RKO (cell line): Measurements from ENCODE around the gene IL34.

Experiments used
- DNase-seq: peaks from one replicate; pipeline ENCODE4 v3.0.0-alpha.2; 2016; ENCODE audit warnings: low spot score

The IL34 gene

DNA sequence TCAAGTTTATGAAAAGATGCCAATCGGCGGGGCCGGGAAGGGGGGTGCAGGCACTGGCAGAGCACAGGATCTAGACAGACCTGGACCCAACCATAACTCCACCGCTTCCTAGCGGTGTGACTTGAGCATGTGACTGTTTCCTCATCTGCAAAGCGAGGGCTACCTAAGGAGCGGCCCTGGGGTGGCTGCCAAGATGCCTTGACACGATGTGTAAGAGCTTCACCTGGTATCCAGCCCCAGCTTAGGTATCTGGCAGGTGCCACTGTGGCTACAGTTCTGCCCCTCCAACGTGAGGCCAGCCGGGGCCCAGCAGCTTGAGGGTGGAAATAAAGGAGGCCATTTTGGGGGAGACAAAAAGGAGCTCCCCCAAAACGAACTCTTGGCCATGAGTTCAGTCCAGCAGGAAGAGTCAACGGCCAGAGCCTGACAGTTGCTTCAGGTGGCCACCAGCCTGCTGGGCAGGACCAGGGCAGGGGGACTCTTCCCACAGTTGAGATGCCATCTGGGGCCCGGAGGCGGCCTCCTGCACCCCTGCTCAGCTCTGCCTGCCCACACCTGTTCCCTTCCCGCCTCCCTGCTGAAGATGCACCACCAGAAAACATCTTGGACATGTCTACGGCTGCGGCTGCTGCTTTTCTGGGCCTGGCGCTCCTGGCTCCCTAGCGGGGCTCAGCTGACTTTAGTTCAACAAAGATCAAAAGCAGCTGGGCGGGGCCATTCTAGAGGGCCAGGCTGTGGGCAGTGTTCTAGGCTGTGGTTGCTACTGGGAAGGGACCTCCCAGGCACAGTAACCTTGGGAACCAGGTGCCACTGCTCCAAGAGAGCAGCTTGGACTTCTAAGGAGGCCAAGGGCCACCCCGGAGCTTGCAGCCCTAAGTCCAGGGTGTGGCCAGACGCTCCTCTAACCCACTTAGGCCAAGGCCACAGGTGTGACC lies 42.9 kb downstream of the IL34 start:
- DNase-seq: no peak

DNA sequence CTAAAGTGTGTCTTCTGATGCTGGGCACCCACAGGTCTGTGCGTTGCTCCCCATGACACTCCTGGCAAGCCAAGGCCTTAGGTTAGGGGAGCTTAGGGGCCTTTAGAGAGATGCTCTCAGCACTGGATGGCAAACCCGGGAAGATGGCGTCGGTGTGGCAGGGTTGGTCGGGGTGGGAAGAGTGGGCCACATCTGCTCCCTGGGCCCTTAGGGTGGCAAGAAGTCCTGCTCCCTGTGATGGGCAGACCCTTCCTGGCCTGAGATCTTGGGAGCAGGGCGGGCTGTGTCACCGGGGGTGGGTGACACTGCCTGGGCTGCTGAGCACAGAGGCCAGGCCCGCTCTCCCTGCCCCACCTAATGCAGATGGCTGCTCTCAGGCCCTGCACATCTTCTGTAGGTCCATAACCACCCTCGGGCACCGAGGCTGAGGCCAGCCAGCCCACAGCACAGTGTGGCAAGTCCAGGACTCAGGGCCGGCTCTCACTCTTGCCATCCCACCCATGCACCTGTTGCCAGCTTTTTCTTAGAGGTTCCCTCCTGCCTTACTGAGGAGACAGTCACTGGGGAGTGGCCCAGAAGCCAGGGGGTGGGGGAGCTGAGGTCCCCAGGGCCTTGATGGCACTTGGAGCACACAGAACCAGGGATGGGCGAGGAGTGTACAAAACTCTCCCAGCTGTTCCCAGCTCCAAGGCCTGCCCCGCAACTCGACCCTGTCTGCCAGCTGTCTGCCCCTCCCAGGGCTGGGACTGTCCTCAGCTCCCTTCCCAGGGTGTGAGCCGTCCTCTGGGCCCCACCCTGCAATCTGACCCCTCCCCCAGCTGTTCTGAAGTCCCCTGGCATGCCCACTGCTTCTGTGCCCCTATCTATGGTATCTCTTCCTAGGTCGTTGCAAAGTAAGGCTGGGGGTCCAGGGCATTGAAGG lies 43.9 kb downstream of the IL34 start:
- no peak for DNase-seq

DNA sequence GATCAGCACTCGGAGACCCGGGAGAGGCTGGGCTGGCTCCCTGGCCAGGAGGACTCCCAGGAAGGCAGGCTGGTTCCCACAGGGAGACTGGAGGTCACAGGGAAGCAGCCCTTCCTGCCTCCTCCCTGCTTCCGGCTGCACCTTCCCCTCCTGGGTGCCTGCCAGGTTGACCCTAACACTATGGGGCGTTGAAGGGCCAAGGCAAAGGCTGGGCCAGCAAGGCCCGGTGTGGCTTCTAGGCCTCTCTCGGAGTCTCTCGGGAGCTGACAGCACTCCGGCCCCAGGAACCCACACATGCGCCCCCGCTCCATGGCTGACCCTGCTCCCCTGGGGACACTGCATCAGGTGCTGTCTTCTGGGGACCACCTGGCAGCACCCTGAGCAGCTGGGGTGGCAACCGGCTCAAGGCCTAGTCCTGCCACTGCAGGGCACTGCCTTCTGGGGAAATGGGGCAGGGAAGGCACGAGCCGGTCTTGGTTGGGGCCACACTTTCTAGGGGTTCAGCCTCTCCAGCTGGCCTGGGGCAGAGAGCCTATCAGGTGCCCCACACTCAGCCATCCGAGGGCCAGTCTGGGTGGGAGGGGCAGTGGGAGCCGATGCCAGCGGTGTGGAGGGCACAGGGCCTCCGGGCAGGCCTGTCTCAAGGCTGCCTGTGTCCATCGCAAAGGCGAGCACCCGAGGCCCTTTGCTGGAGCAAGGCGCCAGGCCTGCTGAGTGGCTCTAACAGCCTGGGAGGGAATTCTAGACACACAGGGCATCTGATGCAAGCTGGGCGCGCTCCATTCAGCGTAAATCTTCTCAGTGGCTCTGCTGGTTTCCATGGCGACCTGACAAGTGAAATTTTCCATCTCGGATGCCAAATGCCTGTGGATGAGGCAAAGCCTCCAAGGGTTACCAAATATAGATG lies 45.1 kb downstream of the IL34 start:
- peak; percentile 18 for DNase-seq

DNA sequence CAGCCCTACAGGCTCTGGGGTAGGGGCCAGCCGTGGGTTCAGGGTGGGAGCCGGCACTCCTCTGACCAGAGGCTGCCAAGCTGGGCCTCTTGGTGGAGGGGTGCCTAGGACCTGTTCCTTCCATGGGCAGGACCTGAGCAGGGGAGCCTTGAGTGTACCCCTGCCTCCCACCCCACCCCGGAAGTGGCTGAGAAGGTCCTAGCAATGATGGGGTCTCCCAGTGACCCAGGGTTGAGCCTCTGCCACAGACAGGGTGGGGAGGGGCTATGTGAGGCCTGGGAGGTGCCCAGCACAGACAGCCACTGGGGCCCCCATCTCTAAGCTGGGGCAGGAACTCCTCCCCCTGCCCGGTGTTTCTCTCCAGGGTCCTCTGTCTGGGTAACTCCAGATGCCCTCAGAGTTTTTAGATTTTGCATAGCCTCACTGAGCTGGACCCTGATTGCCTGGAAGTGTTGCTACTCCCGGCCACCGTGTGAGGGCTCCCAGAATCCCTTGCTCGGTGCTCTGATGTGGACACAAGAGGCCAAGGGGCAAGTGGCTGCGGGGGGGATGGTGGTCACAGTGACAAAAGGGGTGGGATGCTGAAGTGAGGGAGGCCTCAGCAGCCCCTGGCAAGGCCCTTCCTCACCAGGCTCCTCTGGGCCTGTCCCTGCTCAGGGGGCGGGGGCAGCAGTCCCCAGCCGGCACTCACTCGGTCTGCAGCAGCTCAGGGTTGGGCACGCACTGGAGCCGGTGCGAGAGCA lies 45.9 kb downstream of the IL34 start:
- DNase-seq: no peak

DNA sequence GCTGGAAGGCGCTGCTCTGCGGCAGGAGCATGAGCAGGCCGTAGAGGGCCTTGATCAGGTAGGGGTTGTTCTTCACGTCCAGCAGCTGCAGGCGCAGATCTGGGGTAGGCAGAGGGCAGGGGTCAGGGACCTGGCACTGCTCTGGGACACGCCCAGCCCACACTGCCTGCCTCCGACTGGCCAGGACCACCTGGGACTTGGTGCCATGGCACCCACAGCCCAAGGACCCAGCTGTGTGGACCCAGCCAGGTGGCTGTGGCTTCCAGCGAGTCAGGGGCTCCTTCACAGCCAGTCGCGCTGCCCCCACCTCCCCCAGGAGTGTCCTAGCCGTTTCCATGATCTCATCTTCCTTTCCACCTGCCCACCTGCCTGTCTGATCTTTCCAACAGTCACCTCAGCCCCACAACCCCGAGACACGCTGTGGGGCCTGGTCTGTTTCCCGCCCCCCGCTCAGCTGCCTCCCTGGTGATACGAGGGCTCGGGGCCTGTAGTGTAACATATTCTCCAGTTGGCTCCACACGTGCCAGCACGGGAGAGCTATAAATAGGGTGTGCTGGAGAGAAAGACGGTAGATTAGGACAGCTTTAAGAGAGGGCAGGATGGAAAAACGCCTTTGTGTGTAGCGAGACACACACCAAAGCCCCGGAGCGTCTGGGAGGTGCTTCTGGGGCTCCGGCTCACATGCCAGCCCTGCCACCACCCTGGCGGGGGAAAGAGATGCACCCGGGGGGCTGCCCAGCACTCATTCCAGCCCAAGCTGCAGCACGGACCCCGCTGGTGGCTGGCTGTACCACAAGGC lies 46.7 kb downstream of the IL34 start:
- DNase-seq: no peak

DNA sequence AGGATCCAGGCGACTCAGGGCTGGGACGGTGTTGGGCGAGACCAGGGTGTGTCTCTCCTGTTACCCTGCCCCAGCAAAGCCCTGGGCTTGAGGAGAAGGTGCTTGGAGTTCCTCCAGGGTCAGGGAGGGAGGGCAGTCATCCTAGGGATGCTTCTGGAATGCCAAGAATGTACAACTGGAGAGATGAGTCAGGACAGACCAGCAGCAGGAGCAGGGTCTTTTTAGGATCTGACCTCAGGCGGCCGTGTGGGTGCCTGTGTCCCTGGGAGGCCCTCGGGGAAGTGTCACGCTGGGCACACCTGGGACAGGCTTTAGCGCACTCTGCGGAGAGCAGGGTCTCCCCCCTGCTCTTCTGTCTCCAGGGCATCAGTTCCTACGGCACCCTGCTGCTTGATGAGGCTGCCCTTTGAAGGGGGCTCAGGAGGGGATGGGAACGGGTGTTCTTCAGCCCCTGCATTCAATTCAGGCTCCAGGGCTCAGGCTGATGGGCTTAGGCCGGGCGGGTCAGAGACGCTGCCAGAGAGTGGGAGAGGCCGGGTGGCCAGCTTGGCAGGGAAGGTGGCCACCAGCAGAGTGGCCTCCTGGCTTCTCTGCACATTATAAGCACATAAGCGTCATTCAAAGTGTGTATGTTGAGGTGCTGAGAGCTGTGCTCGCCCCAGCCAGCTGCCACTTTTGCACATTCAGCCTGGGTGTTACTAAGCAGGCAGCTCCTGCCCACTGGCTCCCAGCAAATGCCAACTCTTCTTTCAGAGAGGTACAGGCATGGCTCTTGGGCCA lies 47.9 kb downstream of the IL34 start:
- DNase-seq: peak; percentile 39

DNA sequence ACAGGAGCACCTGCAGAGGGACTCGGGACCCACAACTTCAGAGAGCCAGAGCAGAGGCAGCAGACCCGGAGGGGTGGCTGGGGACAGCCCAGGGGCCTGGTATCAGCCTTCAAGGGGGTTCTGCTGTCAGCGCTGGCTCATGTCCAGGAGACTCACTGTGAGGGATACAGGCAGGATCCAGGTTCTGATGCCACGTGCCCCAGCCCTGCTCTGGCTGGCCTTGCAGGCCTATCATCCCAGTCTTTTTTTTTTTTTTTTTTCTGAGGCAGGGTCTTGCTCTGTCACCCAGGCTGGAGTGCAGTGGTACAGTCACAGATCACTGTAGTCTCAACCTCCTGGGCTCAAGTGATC lies 48.5 kb downstream of the IL34 start:
- no peak for DNase-seq

DNA sequence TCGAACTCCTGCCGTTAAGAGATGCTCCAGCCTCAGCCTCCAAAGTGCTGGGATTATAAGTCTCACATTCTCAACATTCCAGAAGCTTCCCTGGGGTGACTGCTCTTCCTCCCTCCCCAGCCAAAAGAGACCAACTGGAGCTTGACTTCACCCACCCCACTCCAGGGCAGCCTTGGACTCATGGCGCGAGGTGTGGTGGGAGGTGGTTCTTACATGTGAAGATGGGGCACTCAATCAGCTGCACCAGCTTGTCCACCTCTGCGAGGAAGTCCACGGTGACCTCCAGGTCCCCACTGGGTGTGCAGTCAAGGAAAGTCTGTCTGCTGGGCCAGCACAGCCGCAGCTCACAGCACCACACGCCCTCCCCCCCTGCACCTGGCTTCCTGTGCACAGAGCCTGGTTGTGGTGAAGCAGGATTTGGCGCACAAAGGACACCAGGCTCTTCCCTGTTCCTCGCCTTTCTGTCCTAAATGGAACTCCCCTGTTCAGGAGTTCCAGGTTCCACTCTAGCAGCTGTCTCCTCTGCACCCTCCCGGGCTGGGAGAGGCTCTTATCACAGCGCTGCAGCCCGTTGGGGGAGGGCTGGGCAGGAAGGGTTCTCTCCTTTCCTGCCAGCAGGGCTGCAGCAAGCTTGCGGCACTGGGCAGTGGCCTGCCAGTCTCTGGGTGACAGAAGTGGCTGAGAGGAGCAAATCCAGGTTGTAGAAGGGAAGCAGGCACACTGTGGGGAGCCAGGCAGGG lies 49.1 kb downstream of the IL34 start:
- no peak for DNase-seq

DNA sequence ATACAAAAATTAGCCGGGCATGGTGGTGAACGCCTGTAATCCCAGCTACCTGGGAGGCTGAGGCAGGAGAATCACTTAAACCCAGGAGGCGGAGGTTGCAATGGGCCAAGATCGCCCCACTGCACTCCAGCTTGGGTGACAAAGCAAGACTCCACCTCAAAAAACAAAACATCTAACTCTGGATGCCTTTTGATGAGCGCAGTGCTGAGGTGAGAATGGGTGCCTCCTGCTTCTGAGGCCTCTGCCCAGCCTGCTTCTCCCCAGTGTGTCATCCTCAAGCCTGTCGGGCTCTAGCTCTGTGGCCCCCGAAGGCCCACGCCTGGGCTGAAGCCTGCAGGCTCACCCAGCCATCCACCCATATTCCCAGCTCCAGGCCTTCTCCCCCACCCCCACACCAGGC lies 50.0 kb downstream of the IL34 start:
- DNase-seq: no peak

DNA sequence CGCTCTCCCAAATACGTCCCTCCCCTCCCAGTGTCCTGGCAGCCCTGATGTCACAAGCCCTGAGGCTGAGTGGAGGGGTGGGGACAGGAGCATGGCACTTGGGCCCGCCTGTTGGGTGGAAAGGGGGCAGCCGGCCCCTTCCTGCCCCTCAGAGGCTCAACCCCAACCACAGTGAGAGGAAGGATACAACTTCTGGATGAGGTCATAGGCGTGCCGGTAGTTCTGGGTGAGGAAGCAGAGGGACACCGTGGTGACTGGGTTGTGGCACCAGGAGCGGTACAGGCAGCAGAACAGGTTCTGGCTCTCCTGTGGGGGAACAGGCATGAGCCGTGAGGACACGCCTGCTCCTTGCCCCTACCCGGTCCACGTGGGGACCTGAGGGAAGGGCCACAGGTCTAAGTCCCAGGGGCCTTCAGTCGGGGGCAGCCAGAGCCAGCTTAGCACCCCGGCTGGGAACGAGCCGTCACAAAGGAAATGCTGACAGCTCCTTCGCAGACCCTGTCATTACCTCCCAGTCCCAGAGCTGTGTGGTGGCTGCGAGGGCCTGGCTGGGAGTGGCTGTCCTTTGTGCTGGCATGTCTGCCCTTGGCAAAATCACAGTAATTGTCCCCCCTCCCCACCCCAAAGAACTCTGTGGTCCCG lies 50.7 kb downstream of the IL34 start:
- no peak for DNase-seq

DNA sequence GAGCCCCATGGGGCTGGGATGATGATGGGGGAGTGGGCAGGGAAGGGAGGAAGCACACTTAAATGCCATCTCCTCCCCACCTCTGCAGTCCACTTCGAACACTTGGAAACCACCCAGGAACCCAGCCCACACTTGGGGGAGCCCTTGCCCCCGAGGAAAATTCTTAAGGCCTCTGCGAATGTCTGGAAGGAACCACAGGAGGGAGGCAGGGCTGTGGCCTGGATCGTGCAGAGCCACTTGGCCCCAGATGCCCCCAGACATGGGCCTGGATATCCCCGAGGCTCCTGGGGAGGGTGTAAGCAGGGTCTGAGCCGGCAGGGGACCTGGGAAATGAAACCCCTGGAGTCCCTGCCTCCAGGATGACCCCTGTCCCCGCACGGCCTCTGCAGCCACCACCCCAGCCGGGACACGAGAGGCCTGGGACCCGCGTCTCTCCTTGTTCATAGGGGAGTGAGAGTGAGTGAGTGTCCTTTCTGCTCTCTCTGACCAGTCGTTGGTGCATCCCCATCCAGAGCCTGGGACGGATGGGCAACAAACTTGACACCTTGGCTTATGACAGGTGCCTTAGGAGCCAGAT lies 51.3 kb downstream of the IL34 start:
- no peak for DNase-seq

DNA sequence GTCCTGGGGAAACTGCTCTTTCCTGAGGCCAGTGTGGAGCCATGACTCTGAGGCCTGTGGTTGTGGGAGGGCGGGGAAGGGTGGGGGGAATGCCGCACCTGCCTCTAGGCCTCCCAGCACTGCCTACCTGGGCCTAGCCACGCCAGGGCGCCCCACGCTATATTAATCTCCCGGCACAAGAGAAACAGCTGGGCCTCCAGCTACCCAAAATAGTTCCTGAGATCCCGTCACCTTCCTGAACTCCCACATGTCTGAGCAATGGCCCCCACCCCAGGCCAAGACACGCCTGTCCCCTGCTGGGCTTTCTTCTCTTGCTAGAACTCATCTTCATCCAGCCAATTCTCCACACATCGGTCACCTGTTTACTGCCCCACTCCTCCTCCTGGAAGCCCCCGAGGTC lies 52.5 kb downstream of the IL34 start:
- no peak for DNase-seq

DNA sequence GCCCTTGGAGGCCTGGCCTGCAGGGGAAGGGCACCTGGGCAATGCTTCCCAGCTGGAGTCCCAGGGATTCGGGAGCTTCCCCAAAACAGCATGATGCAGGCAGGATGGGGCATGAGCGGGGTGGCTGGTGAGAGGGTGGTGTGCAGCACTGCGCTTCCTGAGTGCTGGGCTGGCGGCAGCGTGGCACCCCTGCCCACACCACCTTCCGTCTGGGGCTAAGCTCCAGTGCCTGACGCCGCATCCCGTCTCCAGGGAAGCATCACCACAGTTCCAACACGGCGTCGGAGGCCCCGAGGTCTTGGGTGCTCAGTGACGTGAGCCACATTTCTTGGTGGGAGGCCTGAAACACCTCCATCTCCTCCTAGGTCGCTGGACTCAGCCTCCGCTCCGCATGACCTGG lies 53.3 kb downstream of the IL34 start:
- DNase-seq: no peak

DNA sequence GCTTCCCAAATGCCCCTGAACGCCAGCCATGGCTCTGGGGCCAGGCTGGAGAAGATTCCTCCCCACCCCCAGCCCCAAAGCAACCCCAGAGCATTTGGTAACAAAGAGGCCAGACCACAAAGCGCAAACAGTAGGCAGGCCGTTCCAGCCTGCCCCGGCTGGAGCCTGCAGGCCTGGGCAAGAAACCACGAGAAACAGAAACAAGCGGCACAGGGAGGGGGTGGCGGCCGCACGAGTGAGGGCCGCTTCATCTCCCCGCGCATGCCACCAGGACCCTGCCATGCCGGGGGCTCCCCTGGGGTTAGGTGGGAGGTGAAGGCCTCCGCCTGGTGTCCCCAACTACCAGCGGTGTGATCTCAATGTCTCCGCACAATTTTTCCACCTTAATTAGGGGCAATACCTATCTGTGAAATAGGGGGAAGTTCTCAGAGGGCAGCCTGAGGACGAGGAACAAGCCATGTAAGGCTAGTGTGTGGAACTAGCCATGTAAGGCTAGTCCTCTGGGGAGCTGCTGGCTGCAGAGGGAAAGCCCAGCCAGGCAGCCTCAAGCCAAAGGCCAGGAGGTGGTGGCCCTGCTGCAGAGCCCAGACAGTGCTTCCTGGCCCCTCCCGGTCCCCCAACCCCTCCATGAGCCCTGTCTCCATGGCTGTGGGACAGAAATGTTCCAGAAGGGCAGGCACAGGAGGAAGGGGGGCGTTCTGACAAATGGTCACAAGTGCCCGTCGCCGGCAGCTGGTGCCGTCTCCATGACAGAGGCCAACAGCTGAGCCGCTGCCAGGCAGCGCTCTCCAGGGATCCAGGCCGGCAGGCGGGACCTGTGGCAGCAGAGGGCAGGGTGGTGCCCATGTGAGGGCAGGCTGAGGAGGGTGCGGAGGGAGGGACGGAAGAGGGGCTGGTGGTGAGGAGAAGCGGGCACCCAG lies 54.0 kb downstream of the IL34 start:
- no peak for DNase-seq

DNA sequence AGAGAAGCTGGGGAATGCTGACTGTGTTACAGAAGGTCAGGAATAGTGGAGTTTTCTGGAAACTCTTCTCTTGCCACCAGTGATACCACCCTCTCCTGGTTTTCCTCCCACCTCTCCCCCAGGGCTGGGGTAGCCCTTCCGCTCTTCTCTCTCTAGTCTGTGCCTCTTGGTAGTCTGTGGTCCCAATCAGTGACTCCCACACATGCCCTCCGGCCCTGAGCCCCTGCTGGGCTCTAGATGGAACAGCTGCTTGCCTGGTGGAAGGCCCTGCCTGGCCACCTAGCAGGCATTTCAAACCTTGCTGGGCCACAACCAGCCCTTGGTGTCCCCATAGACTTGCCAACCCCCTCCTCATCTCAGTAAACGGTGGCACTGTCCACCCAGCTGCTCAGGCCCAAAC lies 54.7 kb downstream of the IL34 start:
- DNase-seq: no peak

DNA sequence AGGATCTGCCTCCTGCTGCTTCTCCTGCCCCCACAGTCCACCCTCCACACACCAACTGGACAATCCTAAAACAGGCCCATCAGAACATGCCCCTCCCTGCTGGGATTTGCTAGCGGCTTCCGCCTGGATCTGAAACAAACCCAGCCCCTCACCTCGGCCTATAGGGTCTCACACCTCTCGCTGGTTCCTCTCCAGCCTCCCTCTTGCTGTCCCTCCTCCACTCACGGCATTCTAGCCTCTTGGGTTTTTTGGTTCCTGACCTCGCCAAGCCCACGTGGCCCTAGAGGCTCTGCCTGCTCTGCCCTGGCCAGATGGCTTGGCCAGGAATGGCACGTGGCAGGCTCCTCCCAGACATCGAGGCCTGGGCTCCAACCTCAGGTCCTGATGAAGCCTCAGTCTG lies 55.2 kb downstream of the IL34 start:
- DNase-seq: no peak

DNA sequence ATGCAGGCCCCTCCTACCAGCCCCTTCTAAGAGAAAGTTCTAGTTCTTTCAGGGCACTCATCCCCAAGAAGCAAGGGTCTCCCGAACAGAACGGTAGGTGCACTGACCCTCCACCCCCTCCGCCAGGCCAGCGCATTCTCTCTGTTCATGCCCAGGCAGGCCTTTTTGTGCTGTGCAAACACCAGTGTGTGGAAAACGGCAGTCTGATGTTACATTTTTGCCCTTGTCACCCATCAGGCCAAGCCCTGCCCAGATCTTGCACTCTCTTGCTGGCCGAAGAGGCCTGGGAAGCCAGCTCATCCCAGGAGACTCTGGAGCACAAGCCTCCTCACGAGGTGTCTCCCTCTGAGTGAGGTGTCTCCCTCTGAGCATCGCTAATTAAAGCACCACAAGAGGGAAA lies 55.6 kb downstream of the IL34 start:
- DNase-seq: no peak
